GM19328 (cell line): ENCODE measurements around the gene EHD2.

Source experiments
- ATAC-seq: cut with Tn5 transposase; IDR thresholded peaks from one replicate; pipeline ENCODE4 v1.9.1; 2021; ENCODE audit warnings: mild to moderate bottlenecking, moderate library complexity; ENCODE audit not compliant: unreplicated experiment

EHD2 gene

GRCh38 chr19:47691090-47691489 lies 22.1 kb upstream of the EHD2 start:
- ATAC-seq, result no peak

GRCh38 chr19:47691782-47692181 lies 21.4 kb upstream of the EHD2 start:
- no peak for ATAC-seq

DNA sequence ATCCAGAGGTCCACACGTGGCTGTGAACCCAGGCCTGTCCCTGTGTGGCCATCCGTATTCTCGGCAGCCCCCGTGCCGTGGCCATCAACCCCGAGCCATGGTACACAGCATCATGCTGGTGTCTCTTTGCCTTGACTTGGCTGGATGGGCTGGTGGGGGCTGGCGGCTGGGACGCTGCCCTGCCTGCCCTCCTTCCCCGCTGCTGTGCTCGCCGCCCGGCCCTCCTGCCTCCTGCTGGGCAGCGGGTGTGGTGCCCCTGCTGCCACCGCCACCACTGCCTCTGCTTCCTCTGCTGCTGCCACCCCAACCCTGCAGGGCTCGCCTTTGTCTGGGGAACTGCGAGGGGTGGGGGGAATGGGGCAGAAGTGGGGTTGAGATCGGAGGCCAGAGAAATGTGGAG lies 19.7 kb upstream of the EHD2 start:
- no peak for ATAC-seq

GRCh38 chr19:47693903-47694302 lies 19.3 kb upstream of the EHD2 start:
- ATAC-seq, result no peak

- no peak for ATAC-seq
These were observed 18.6 kb upstream of the EHD2 start for GRCh38 chr19:47694466-47695273.

DNA sequence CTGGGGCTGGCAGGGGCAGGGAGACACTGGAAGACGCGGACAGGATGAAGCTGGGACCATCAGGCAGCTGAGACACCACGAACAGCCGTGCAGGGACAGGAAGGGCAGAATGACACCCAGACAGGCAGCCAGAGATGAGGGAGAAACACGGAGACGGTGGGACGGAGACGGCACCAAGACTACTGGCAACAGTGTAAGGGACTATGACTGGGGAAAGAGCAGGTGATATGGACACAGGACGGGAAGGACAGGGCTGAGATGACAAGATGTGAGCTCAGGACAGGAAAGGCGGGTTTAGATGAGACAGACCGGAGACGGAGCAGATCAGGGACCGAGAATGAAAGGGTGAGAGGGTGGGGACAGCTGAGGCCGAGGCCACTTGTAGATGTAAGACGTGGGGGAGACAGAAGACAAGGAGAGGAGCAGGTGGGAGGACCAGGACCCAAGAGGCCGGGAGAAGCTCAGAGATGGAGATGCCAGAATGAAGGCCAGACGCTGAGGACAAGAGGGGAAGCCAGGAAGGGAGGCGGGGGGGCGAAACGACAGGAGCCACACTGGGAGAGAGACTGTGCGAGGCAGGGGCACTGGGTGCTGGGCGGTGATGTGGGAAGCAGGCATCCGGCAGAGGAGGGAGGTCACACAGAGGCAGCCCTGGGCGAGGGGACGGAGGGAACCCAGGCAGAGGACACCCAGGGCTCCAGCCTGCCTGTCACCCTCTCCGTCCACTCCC lies 17.5 kb upstream of the EHD2 start:
- ATAC-seq, result no peak

DNA sequence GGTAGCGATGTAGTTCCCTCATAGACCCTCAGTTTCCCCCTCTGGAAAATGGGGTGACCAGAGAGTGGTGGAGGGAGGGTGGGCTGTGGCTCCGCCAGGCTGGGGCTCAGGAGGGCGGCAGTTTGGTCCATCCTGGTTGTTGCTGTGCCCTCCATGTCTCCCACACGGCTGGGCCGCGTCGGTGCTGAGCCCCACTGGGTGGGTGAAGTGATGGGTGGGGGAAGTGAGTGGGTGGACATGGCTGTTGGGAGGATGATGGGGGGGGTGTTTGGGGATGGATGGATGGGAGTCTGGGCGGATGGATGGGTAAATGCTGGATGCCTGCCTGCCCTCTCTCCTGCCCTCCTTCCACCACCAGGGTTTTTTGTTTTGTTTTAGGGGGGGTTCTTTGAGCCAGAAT lies 16.6 kb upstream of the EHD2 start:
- no peak for ATAC-seq

DNA sequence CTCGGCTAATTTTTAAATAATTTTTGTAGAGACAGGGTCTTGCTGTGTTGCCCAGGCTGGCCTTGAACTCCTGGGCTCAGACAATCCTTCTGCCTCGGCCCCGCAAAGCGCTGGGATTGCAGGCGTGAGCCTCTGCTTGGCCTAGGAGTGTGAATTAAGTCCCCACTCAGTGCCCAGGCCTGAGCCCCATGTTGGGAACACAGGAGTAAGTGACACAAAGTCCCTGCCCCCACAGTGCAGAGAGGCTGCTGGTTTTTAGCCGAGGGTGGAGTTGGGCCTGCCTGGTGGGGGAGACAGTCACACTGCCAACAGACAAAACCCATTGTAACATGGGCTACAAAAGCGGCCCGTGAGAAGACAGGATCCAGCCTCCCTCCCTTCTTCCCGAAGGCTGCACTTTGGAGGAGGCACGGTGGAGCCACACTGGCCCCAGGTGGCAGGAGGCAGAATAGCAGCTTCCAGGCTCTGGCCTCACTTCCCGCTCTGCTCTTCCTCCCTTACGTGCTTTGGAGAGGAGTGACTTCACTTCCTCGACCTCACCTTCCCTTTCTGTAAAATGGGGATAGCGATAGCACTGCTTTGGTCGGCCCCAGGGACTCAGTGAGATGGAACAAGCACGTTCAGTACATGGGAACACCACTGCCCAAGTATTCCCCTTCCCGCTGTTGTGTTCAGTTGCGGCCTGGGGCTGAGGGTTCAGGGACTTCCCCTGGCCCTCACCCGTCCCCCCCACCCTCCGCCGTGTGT lies 15.2 kb upstream of the EHD2 start:
- ATAC-seq, result no peak

DNA sequence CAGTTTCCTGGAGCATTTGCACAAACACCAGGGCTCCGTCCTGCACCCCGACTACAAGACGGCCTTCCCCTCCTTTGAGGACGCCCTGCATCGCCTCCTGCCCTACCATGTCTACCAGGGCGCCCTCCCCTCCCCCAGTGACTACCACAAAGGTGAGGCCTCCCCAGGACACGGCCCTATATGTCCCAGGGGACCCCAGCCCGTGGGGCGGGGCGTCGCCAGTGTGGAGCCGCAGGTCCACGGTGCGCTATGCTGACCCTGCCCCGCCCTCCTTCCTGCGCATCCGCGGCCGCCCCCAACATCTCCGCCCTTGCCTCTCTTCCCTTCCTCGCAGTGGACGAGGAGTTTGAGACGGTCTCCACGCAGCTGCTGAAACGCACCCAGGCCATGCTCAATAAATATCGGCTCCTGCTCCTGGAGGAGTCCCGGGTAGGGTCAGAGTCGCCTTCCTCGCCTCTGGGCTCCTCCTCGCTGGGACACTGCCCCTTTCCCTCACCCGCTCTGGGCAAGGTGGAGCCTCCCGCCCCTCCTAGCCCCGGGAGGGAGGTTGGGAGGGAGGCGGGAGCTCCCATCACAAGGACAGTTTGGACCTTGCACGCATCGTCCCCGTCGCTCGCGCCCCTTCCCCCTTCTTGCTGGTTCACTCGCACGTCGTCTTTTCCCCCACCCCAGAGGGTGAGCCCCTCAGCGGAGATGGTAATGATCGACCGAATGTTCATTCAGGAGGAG lies 14.4 kb upstream of the EHD2 start:
- ATAC-seq, result no peak

DNA sequence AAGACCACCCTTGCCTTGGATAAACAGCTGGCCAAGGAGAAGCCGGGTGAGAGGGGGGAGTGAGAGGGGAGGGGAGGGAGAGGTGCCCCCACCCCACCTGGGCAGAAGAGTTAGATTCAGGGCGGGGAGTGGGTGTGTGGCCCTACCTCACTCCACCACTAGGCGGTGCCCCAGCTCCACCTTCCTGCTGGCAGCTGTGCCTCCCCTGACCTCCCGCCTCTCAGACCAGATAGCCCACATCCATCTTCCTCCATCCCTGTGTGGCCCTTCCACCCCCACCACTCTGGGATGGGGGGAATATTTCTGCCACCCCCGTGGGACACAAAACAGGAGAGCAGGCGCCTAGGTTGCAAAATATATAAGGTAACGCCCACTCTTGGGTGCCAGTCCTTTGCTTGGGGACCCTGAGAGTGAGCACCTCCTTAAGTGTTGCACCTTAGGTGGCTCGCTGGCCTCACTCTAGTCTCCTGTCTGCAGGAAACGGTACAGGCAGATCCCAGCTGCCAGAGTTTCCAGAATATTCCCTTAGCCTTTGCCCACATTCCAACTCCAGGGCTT lies 13.8 kb upstream of the EHD2 start:
- no peak for ATAC-seq

DNA sequence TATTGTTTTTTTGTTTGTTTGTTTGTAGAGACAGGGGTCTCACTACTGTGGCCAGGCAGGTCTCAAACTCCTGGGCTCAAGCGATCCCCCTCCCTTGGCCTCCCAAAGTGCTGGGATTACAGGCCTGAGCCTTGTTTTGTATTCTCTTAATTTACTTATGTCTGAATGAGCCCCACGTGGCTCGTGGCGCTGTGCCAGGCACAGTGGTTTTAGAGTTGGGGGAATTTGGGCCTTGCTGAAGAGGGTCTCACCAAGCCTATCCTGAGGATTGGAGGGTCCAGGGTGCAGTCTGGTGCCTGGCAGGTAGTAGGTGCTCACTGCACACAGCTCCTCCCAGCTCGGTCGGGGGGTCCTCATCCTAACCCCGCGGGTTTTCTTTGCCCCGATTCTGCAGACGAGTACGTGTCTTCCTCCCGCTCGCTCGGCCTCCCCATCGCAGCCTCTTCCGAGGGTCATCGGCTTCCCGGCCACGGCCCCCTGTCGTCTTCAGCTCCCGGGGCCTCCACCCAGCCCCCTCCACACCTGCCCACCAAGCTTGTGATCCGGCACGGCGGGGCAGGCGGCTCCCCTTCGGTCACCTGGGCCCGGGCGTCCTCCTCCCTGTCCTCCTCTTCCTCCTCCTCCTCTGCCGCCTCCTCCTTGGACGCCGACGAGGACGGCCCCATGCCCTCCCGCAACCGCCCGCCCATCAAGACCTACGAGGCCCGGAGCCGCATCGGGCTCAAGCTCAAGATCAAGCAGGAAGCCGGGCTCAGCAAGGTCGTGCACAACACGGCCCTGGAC lies 12.1 kb upstream of the EHD2 start:
- ATAC-seq, result no peak

GRCh38 chr19:47701717-47702552 lies 11.3 kb upstream of the EHD2 start:
- ATAC-seq, result no peak

GRCh38 chr19:47702671-47703070 lies 10.6 kb upstream of the EHD2 start:
- no peak for ATAC-seq

GRCh38 chr19:47703301-47703700 lies 9.9 kb upstream of the EHD2 start:
- ATAC-seq, result no peak

DNA sequence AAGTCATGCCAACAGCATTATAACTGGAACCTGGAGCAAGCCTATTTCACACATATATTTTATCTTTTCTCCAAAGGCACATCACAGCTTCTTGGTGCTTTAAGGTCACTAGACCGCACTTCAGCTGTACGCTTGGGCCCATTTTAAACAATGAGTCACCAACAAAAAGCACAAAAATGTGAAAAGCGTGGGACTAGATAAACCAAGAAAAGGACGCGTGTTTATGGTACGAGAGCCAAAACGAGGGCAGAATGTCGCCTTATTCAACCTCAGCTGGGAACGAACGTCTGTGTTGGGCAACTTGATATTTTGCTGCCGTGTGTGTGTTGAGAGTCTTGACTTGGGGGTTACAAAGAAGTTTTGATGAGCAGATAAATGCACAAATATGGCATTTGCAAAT lies 9.2 kb upstream of the EHD2 start:
- no peak for ATAC-seq

DNA sequence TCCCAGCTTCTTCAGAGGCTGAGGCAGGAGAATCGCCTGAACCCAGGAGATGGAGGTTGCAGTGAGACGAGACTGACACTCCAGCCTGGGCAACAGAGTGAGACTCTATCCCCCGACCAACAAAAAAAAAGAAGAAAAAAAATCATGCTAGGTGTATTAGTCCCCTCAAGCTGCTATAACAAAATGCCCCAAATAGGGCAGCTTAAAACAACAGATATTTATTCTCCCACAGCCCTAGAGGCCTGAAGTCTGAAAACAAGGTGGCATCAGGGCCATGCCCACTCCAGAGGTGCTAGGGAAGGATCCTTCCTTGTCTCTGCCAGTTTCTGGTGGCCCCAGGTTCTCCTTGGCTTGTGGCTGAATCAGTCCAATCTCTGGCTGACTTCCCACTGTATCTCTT lies 8.6 kb upstream of the EHD2 start:
- no peak for ATAC-seq

GRCh38 chr19:47707135-47707925 lies 5.9 kb upstream of the EHD2 start:
- no peak for ATAC-seq

GRCh38 chr19:47711652-47712242 lies 1.5 kb upstream of the EHD2 start:
- no peak for ATAC-seq
